Mesenchymal stem cell (in vitro differentiated cells and primary cell): ENCODE data around the gene SLC4A1AP.

Experiments
- DNase-seq: peaks from one replicate; pipeline ENCODE4 v3.0.0-alpha.2; 2013
- H2AFZ ChIP-seq: one replicate; pipeline ENCODE4 v1.6.1; 2013; ENCODE audit warnings: low read depth, mild to moderate bottlenecking, control low read depth, inconsistent platforms, low read length, moderate library complexity
- H2AK5ac ChIP-seq: 2 replicates; pipeline ENCODE4 v1.6.1; 2013; ENCODE audit warnings: low read length, moderate library complexity, mild to moderate bottlenecking, inconsistent platforms; ENCODE audit not compliant: severe bottlenecking
- H2BK120ac ChIP-seq: one replicate; pipeline ENCODE4 v1.6.1; 2013; ENCODE audit warnings: low read depth, mild to moderate bottlenecking, inconsistent platforms, low read length, moderate library complexity
- H2BK12ac ChIP-seq, 2 experiments: one replicate each; pipeline ENCODE4 v1.6.1; 2013; ENCODE audit warnings: inconsistent platforms in 2 of 2, low read length in 2 of 2, mild to moderate bottlenecking in 2 of 2, moderate library complexity in 2 of 2, control low read depth in 1 of 2
- H2BK15ac ChIP-seq: one replicate; pipeline ENCODE4 v1.6.1; 2013; ENCODE audit warnings: mild to moderate bottlenecking, low read depth, inconsistent platforms; ENCODE audit not compliant: poor library complexity, severe bottlenecking
- H2BK5ac ChIP-seq: 2 replicates; pipeline ENCODE4 v1.6.1; 2013; ENCODE audit warnings: low read depth, mild to moderate bottlenecking, low read length, control low read depth, inconsistent platforms; ENCODE audit not compliant: poor library complexity, severe bottlenecking
- H3K14ac ChIP-seq, 2 experiments: one replicate each; pipeline ENCODE4 v1.6.1; 2013; ENCODE audit warnings: inconsistent platforms in 2 of 2, low read length in 2 of 2, control low read depth in 1 of 2, mild to moderate bottlenecking in 1 of 2, moderate library complexity in 1 of 2
- H3K18ac ChIP-seq, 2 experiments: one replicate each; pipeline ENCODE4 v1.6.1; 2013; ENCODE audit warnings: inconsistent platforms in 2 of 2, low read length in 2 of 2, control low read depth in 1 of 2, low read depth in 1 of 2, mild to moderate bottlenecking in 1 of 2
- H3K23ac ChIP-seq, 2 experiments: one replicate each; pipeline ENCODE4 v1.6.1; 2013; ENCODE audit warnings: inconsistent platforms in 2 of 2, low read length in 2 of 2, mild to moderate bottlenecking in 2 of 2, moderate library complexity in 2 of 2, control low read depth in 1 of 2
- H3K27ac ChIP-seq: 2 replicates; pipeline ENCODE4 v1.5.1; 2013; ENCODE audit warnings: mild to moderate bottlenecking, moderate library complexity, low read length, control low read depth, inconsistent platforms; ENCODE audit not compliant: poor library complexity, severe bottlenecking
- H3K27me3 ChIP-seq, 2 experiments: 2 replicates each; pipeline versions ENCODE4 v1.6.1 to v1.7.0; 2013; ENCODE audit warnings: low read length in 2 of 2, mild to moderate bottlenecking in 2 of 2, moderate library complexity in 2 of 2, control low read depth in 1 of 2, inconsistent platforms in 1 of 2; ENCODE audit not compliant: control insufficient read depth in 1 of 2, insufficient read depth in 1 of 2
- H3K36me3 ChIP-seq, 2 experiments: 2 replicates each; pipeline versions ENCODE4 v1.6.1 to v1.7.0; 2013; ENCODE audit warnings: low read length in 2 of 2, control low read depth in 1 of 2, inconsistent platforms in 1 of 2, low read depth in 1 of 2, mild to moderate bottlenecking in 1 of 2; ENCODE audit not compliant: insufficient read depth in 2 of 2, control insufficient read depth in 1 of 2
- H3K4ac ChIP-seq, 2 experiments: one replicate each; pipeline ENCODE4 v1.6.1; 2013; ENCODE audit warnings: inconsistent platforms in 2 of 2, low read length in 2 of 2, mild to moderate bottlenecking in 2 of 2, moderate library complexity in 2 of 2, control low read depth in 1 of 2, low read depth in 1 of 2
- H3K4me1 ChIP-seq: 2 replicates; pipeline ENCODE4 v1.6.1; 2013; ENCODE audit warnings: low read depth, low read length, control low read depth; ENCODE audit not compliant: control insufficient read depth, insufficient read depth
- H3K4me2 ChIP-seq: 2 replicates; pipeline ENCODE4 v1.6.1; 2013; ENCODE audit warnings: low read length, mild to moderate bottlenecking, inconsistent platforms; ENCODE audit not compliant: poor library complexity, severe bottlenecking
- H3K4me3 ChIP-seq, 2 experiments: 2 replicates each; pipeline versions ENCODE4 v1.5.1 to v1.7.0; 2013; ENCODE audit warnings: low read length in 2 of 2, mild to moderate bottlenecking in 2 of 2, control low read depth in 1 of 2, low read depth in 1 of 2; ENCODE audit not compliant: insufficient read depth in 1 of 2
- H3K79me1 ChIP-seq: replicated peaks from 2 replicates; pipeline ENCODE4 v1.6.1; 2013; ENCODE audit warnings: mild to moderate bottlenecking, control low read depth, low read length, inconsistent platforms; ENCODE audit not compliant: poor library complexity, severe bottlenecking
- H3K9ac ChIP-seq: 2 replicates; pipeline ENCODE4 v1.7.0; 2013; ENCODE audit warnings: mild to moderate bottlenecking, low read length, moderate library complexity
- H3K9me3 ChIP-seq: 2 replicates; pipeline ENCODE4 v1.7.0; 2013; ENCODE audit warnings: mild to moderate bottlenecking, low read length; ENCODE audit not compliant: control insufficient read depth
- H4K8ac ChIP-seq: one replicate; pipeline ENCODE4 v1.6.1; 2013; ENCODE audit warnings: inconsistent platforms, mild to moderate bottlenecking, low read length, moderate library complexity
- H4K91ac ChIP-seq: one replicate; pipeline ENCODE4 v1.6.1; 2013; ENCODE audit warnings: mild to moderate bottlenecking, low read length, inconsistent platforms
- whole genome bisulfite sequencing: methylation state at CpG from one replicate; pipeline ENCODE4 v1.1.7; 2013; ENCODE audit warnings: mixed read lengths; 5-methylcytosine and 5-hydroxymethylcytosine counted together

The SLC4A1AP gene

GRCh38 chr2:27664622-27665363 is 1.1 kb downstream of the SLC4A1AP start:
- H2AK5ac ChIP-seq = no peak overlapping the region
- H3K4me2 ChIP-seq = peak overlapping the region; percentile 65
- H3K9ac ChIP-seq = peak overlapping the region; percentile 97
- H2BK15ac ChIP-seq = no peak overlapping the region
- H3K4me3 ChIP-seq = peak overlapping the region in 1 of 2 experiments; percentile 94
- no peak overlapping the region for H3K23ac ChIP-seq
- H2AFZ ChIP-seq = no peak overlapping the region
- no peak overlapping the region for H2BK5ac ChIP-seq
- H3K14ac ChIP-seq = no peak overlapping the region
- H4K91ac ChIP-seq = no peak overlapping the region
- H3K27me3 ChIP-seq = no peaks in the 10 kb centered on the region
- no peak overlapping the region for H3K4ac ChIP-seq
- 96% methylated on average over 14 of the region's 16 CpGs for WGBS
- no peak for DNase-seq
- H3K4me1 ChIP-seq = peaks cover 5% of the 10 kb centered on the region
- no peak overlapping the region for H3K18ac ChIP-seq
- H4K8ac ChIP-seq = peak overlapping the region; percentile 93
- no peak overlapping the region for H3K27ac ChIP-seq
- H2BK12ac ChIP-seq = no peak overlapping the region
- H3K36me3 ChIP-seq = peaks cover 13 to 56% of the 10 kb centered on the region in 2 experiments
- no peaks in the 10 kb centered on the region for H3K9me3 ChIP-seq
- peak overlapping the region; percentile 23 for H2BK120ac ChIP-seq
- H3K79me1 ChIP-seq = peaks cover 13% of the 10 kb centered on the region

- Histone ChIP-seq H3K4me2 (no peak overlapping the region), H3K4ac (no peak overlapping the region), H3K27ac (no peak overlapping the region), H2BK5ac (no peak overlapping the region), H3K36me3 (peaks cover 9 to 52% of the 10 kb centered on the region in 2 experiments), H4K91ac (no peak overlapping the region), H3K79me1 (peaks cover 5% of the 10 kb centered on the region), H3K18ac (no peak overlapping the region), H3K9ac (no peak overlapping the region), H3K23ac (no peak overlapping the region), H3K9me3 (no peaks in the 10 kb centered on the region), H4K8ac (no peak overlapping the region), H2BK15ac (no peak overlapping the region), H3K4me1 (peaks cover 5% of the 10 kb centered on the region), H3K14ac (no peak overlapping the region), H2BK12ac (no peak overlapping the region), H3K4me3 (no peak overlapping the region), H2AFZ (no peak overlapping the region), H2AK5ac (no peak overlapping the region), H2BK120ac (no peak overlapping the region), H3K27me3 (no peaks in the 10 kb centered on the region)
- no CpG with 5 or more reads among the region's 1 CpG for WGBS
- DNase-seq = no peak
Observed at GRCh38 chr2:27667446-27667845, 3.8 kb downstream of the SLC4A1AP start.

GRCh38 chr2:27671235-27671634 is 7.5 kb downstream of the SLC4A1AP start:
- Histone ChIP-seq H3K4me1 (no peaks in the 10 kb centered on the region), H3K18ac (no peak overlapping the region)
- WGBS = 90% methylated on average over 2 of the region's 4 CpGs

GRCh38 chr2:27672723-27673486 is 9.2 kb downstream of the SLC4A1AP start:
- no peaks in the 10 kb centered on the region for H3K9me3 ChIP-seq
- WGBS = 85% methylated on average over 3 of the region's 5 CpGs
- no peak overlapping the region for H4K91ac ChIP-seq
- H3K79me1 ChIP-seq = peaks cover 5% of the 10 kb centered on the region
- no peaks in the 10 kb centered on the region for H3K4me1 ChIP-seq
- H3K18ac ChIP-seq = no peak overlapping the region
- no peak overlapping the region for H3K4me3 ChIP-seq
- H3K27ac ChIP-seq = no peak overlapping the region
- H2BK120ac ChIP-seq = no peak overlapping the region
- H3K27me3 ChIP-seq = no peaks in the 10 kb centered on the region
- H3K4me2 ChIP-seq = no peak overlapping the region
- no peak overlapping the region for H2AK5ac ChIP-seq
- no peak overlapping the region for H4K8ac ChIP-seq
- no peak overlapping the region for H2BK12ac ChIP-seq
- no peak overlapping the region for H2BK15ac ChIP-seq
- H3K9ac ChIP-seq = no peak overlapping the region
- H2BK5ac ChIP-seq = no peak overlapping the region
- peaks cover 16 to 85% of the 10 kb centered on the region in 2 experiments for H3K36me3 ChIP-seq
- no peak overlapping the region for H3K14ac ChIP-seq
- H2AFZ ChIP-seq = no peak overlapping the region
- no peak for DNase-seq
- no peak overlapping the region for H3K23ac ChIP-seq
- H3K4ac ChIP-seq = no peak overlapping the region

More at GRCh38 chr2:27671235-27671634, 7.5 kb downstream of the SLC4A1AP start:
- no peak overlapping the region for H2BK120ac ChIP-seq
- no peak for DNase-seq
- H3K23ac ChIP-seq = no peak overlapping the region
- peaks cover 9 to 80% of the 10 kb centered on the region in 2 experiments for H3K36me3 ChIP-seq
- H3K9me3 ChIP-seq = no peaks in the 10 kb centered on the region
- no peak overlapping the region for H2AFZ ChIP-seq
- no peak overlapping the region for H3K4me2 ChIP-seq
- H4K8ac ChIP-seq = no peak overlapping the region
- H3K14ac ChIP-seq = no peak overlapping the region
- H3K79me1 ChIP-seq = peaks cover 5% of the 10 kb centered on the region
- H3K27me3 ChIP-seq = no peaks in the 10 kb centered on the region
- no peak overlapping the region for H2AK5ac ChIP-seq
- H2BK5ac ChIP-seq = no peak overlapping the region
- no peak overlapping the region for H3K27ac ChIP-seq
- H2BK12ac ChIP-seq = no peak overlapping the region
- no peak overlapping the region for H2BK15ac ChIP-seq
- no peak overlapping the region for H3K9ac ChIP-seq
- no peak overlapping the region for H4K91ac ChIP-seq
- no peak overlapping the region for H3K4ac ChIP-seq
- no peak overlapping the region for H3K4me3 ChIP-seq
